H9 (cell line): Measurements from ENCODE around the gene PIAS1. TPM values are rescaled to one million over a fixed set of nuclear protein-coding genes. Genes with fewer than 3 reads are reported as not detected.
A peak's percentile ranks its signal among the peaks of the same experiment; 100 is the strongest.

Source experiments
- DNase-seq: peaks from one replicate; pipeline ENCODE4 v3.0.0-alpha.2; 2017
- H2AFZ ChIP-seq: one replicate; pipeline ENCODE4 v1.6.1; 2013; ENCODE audit warnings: mild to moderate bottlenecking, low read length, control low read depth, moderate library complexity
- H2AK5ac ChIP-seq: 2 replicates; pipeline ENCODE4 v1.6.1; 2013; ENCODE audit warnings: low read length, control low read depth, mixed read lengths; ENCODE audit not compliant: insufficient read length
- H2BK120ac ChIP-seq: one replicate; pipeline ENCODE4 v1.6.1; 2013; ENCODE audit warnings: low read depth, mild to moderate bottlenecking, low read length, control low read depth, inconsistent platforms; ENCODE audit not compliant: poor library complexity, severe bottlenecking
- H2BK12ac ChIP-seq: 2 replicates; pipeline ENCODE4 v1.6.1; 2013; ENCODE audit warnings: low read length, control low read depth, mixed read lengths, low read depth; ENCODE audit not compliant: insufficient read length
- H2BK15ac ChIP-seq: 2 replicates; pipeline ENCODE4 v1.6.1; 2013; ENCODE audit warnings: low read depth, low read length, control low read depth
- H2BK20ac ChIP-seq: one replicate; pipeline ENCODE4 v1.6.1; 2013; ENCODE audit warnings: low read depth, mild to moderate bottlenecking, low read length, control low read depth, inconsistent platforms; ENCODE audit not compliant: poor library complexity, severe bottlenecking
- H2BK5ac ChIP-seq: 2 replicates; pipeline ENCODE4 v1.6.1; 2013; ENCODE audit warnings: low read length, control low read depth, mixed read lengths; ENCODE audit not compliant: insufficient read length
- H3K14ac ChIP-seq: 2 replicates; pipeline ENCODE4 v1.6.1; 2013; ENCODE audit warnings: low read length, control low read depth; ENCODE audit not compliant: insufficient read depth
- H3K18ac ChIP-seq: 2 replicates; pipeline ENCODE4 v1.6.1; 2013; ENCODE audit warnings: low read depth, mild to moderate bottlenecking, mixed read lengths, low read length, control low read depth; ENCODE audit not compliant: insufficient read length
- H3K23ac ChIP-seq: 2 replicates; pipeline ENCODE4 v1.6.1; 2013; ENCODE audit warnings: low read length, control low read depth, mixed read lengths, low read depth; ENCODE audit not compliant: insufficient read length
- H3K23me2 ChIP-seq: 2 replicates; pipeline ENCODE4 v1.6.1; 2013; ENCODE audit warnings: low read depth, mild to moderate bottlenecking, mixed read lengths, low read length, control low read depth; ENCODE audit not compliant: insufficient read length, poor library complexity, severe bottlenecking
- H3K27ac ChIP-seq: 2 replicates; pipeline ENCODE4 v1.5.1; 2013; ENCODE audit warnings: low read length, control low read depth, mixed read lengths, low read depth; ENCODE audit not compliant: insufficient read length
- H3K27me3 ChIP-seq: 2 replicates; pipeline ENCODE4 v1.6.1; 2013; ENCODE audit warnings: low read length, control low read depth, inconsistent platforms; ENCODE audit not compliant: insufficient read depth
- H3K4ac ChIP-seq: 2 replicates; pipeline ENCODE4 v1.6.1; 2013; ENCODE audit warnings: low read depth, mild to moderate bottlenecking, control low read depth, inconsistent platforms, low read length, moderate library complexity
- H3K4me1 ChIP-seq: 2 replicates; pipeline ENCODE4 v1.6.1; 2013; ENCODE audit warnings: low read length, control low read depth, inconsistent platforms; ENCODE audit not compliant: insufficient read depth
- H3K4me2 ChIP-seq: 2 replicates; pipeline ENCODE4 v1.6.1; 2013; ENCODE audit warnings: low read length, control low read depth, mixed read lengths; ENCODE audit not compliant: insufficient read length, insufficient read depth
- H3K56ac ChIP-seq: 2 replicates; pipeline ENCODE4 v1.6.1; 2013; ENCODE audit warnings: low read depth, mild to moderate bottlenecking, mixed read lengths, low read length, control low read depth; ENCODE audit not compliant: insufficient read length
- H3K79me1 ChIP-seq: 2 replicates; pipeline ENCODE4 v1.6.1; 2013; ENCODE audit warnings: low read depth, mild to moderate bottlenecking, moderate library complexity, low read length, control low read depth, inconsistent platforms; ENCODE audit not compliant: insufficient read depth, poor library complexity, severe bottlenecking
- H3K79me2 ChIP-seq: 2 replicates; pipeline ENCODE4 v1.6.1; 2013; ENCODE audit warnings: low read length, control low read depth, inconsistent platforms; ENCODE audit not compliant: insufficient read depth
- H3K9ac ChIP-seq: 2 replicates; pipeline ENCODE4 v1.6.1; 2013; ENCODE audit warnings: low read length, control low read depth, mixed read lengths; ENCODE audit not compliant: insufficient read length; ENCODE audit errors: extremely low read depth
- H3K9me3 ChIP-seq: one replicate; pipeline ENCODE4 v1.6.1; 2013; ENCODE audit warnings: low read depth, low read length, inconsistent platforms; ENCODE audit not compliant: control insufficient read depth
- H3T11ph ChIP-seq: one replicate; pipeline ENCODE4 v1.6.1; 2013; ENCODE audit warnings: mild to moderate bottlenecking, low read length, control low read depth, inconsistent platforms
- H4K20me1 ChIP-seq: one replicate; pipeline ENCODE4 v1.6.1; 2013; ENCODE audit not compliant: control insufficient read depth, insufficient read length, insufficient read depth
- H4K5ac ChIP-seq: 2 replicates; pipeline ENCODE4 v1.6.1; 2013; ENCODE audit warnings: low read depth, mild to moderate bottlenecking, mixed read lengths, low read length, control low read depth; ENCODE audit not compliant: insufficient read length
- H4K8ac ChIP-seq: replicated peaks from 2 replicates; pipeline ENCODE4 v1.6.1; 2013; ENCODE audit warnings: low read length, control low read depth, mixed read lengths, low read depth; ENCODE audit not compliant: insufficient read length
- H4K91ac ChIP-seq: 2 replicates; pipeline ENCODE4 v1.6.1; 2013; ENCODE audit warnings: low read depth, mild to moderate bottlenecking, moderate library complexity, mixed read lengths, low read length, control low read depth; ENCODE audit not compliant: insufficient read length
- H3K27ac Mint-ChIP-seq, 3 experiments: 2 replicates in 2 of 3; 3 replicates in 1 of 3; pipeline ENCODE4 v1.8.0; 2020 to 2021; ENCODE audit warnings: mixed read lengths in 3 of 3, mild to moderate bottlenecking in 1 of 3, moderate library complexity in 1 of 3
- H3K27me3 Mint-ChIP-seq: 2 replicates; pipeline ENCODE4 v1.8.0; 2021; ENCODE audit warnings: low read depth, mild to moderate bottlenecking, moderate library complexity, mixed read lengths
- H3K36me3 Mint-ChIP-seq, 3 experiments: 2 replicates in 2 of 3; 3 replicates in 1 of 3; pipeline ENCODE4 v1.8.0; 2020 to 2021; ENCODE audit warnings: low read depth in 3 of 3, mixed read lengths in 3 of 3; ENCODE audit not compliant: insufficient read depth in 1 of 3
- H3K4me1 Mint-ChIP-seq, 2 experiments: 2 replicates each; pipeline ENCODE4 v1.8.0; 2020; ENCODE audit warnings: mixed read lengths in 2 of 2
- H3K4me3 Mint-ChIP-seq, 2 experiments: 2 replicates in 1 of 2; 3 replicates in 1 of 2; pipeline ENCODE4 v1.8.0; 2020 to 2021; ENCODE audit warnings: mild to moderate bottlenecking in 2 of 2, mixed read lengths in 2 of 2, moderate library complexity in 1 of 2
- H3K9me3 Mint-ChIP-seq, 2 experiments: 2 replicates in 1 of 2; 3 replicates in 1 of 2; pipeline ENCODE4 v1.8.0; 2020; ENCODE audit warnings: mild to moderate bottlenecking in 2 of 2, mixed read lengths in 2 of 2, moderate library complexity in 1 of 2
- WGBS: extraction: QIAGEN DNeasy Blood & Tissue Kit; methylation state at CpG from one replicate; pipeline ENCODE4 v1.1.7; 2013; ENCODE audit warnings: missing lambda C conversion rate, low lambda C conversion rate, mixed read lengths; ENCODE audit not compliant: insufficient read length; ENCODE audit errors: extremely low coverage; 5-methylcytosine and 5-hydroxymethylcytosine counted together
- total RNA-seq: library from RNA; stranded (reverse); gene quantifications from 2 replicates; pipeline ENCODE4 v1.2.1, GENCODE V29; 2021
- TF ChIP-seq, protein P1 (sequence below): fragments of 200-600 bp; sonication (generic); conservative IDR thresholded peaks from 3 replicates; pipeline ENCODE4 v1.8.0; 2021; ENCODE audit warnings: antibody characterized with exemption, mild to moderate bottlenecking

The PIAS1 gene
- total RNA-seq, 1 experiment from 2014 or later, result 31.1 TPM

- WGBS, result no CpG with 5 or more reads among the region's 1 CpG
- Histone ChIP-seq H4K20me1 (no peaks in the 10 kb centered on the region), H3K4me2 (no peak overlapping the region)
Measured at GRCh38 chr15:68085052-68085451, 30.9 kb downstream of the PIAS1 start.

More at GRCh38 chr15:68085052-68085451, 30.9 kb downstream of the PIAS1 start:
- Histone ChIP-seq H3K4ac (no peak overlapping the region), H4K8ac (no peak overlapping the region), H3K23ac (no peak overlapping the region), H3K14ac (no peak overlapping the region), H2BK120ac (no peak overlapping the region), H3K9me3 (no peaks in the 10 kb centered on the region), H2AFZ (no peak overlapping the region), H3K9ac (no peak overlapping the region), H3K27me3 (no peaks in the 10 kb centered on the region), H3K4me1 (no peaks in the 10 kb centered on the region), H2BK20ac (no peak overlapping the region), H4K91ac (no peak overlapping the region), H3T11ph (no peak overlapping the region), H3K18ac (no peak overlapping the region), H3K79me2 (no peaks in the 10 kb centered on the region), H3K23me2 (no peaks in the 10 kb centered on the region), H2BK12ac (no peak overlapping the region), H3K56ac (no peak overlapping the region), H4K5ac (no peak overlapping the region), H2AK5ac (no peak overlapping the region), H2BK5ac (no peak overlapping the region), H3K27ac (no peak overlapping the region), H3K79me1 (no peaks in the 10 kb centered on the region), H2BK15ac (no peak overlapping the region)
- TF ChIP-seq, protein P1, sequence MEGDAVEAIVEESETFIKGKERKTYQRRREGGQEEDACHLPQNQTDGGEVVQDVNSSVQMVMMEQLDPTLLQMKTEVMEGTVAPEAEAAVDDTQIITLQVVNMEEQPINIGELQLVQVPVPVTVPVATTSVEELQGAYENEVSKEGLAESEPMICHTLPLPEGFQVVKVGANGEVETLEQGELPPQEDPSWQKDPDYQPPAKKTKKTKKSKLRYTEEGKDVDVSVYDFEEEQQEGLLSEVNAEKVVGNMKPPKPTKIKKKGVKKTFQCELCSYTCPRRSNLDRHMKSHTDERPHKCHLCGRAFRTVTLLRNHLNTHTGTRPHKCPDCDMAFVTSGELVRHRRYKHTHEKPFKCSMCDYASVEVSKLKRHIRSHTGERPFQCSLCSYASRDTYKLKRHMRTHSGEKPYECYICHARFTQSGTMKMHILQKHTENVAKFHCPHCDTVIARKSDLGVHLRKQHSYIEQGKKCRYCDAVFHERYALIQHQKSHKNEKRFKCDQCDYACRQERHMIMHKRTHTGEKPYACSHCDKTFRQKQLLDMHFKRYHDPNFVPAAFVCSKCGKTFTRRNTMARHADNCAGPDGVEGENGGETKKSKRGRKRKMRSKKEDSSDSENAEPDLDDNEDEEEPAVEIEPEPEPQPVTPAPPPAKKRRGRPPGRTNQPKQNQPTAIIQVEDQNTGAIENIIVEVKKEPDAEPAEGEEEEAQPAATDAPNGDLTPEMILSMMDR, result no peak
- H3K4me1 Mint-ChIP-seq, result peaks cover 26 to 28% of the 10 kb centered on the region in 2 experiments
- no peaks in the 10 kb centered on the region for H3K9me3 Mint-ChIP-seq
- H3K4me3 Mint-ChIP-seq, result no peak overlapping the region
- peak overlapping the region in 1 of 3 experiments; percentile 8; a peak in 1 of 7 replicates for H3K27ac Mint-ChIP-seq
- no peak for DNase-seq
- H3K27me3 Mint-ChIP-seq, result no peaks in the 10 kb centered on the region
- peaks cover 0 to 9% (median 4%) of the 10 kb centered on the region in 3 experiments; a peak in 4 of 7 replicates for H3K36me3 Mint-ChIP-seq
